KOPT-K1 (cell line): ENCODE data around the gene ZBTB7C.

Experiments used
- H3K27ac ChIP-seq: fragments of 200-600 bp; sonication (generic); 2 replicates; pipeline ENCODE4 v1.5.1; 2016; ENCODE audit warnings: antibody characterized with exemption, mild to moderate bottlenecking, low read depth, low read length; ENCODE audit not compliant: poor library complexity, severe bottlenecking
- H3K36me3 ChIP-seq: fragments of 200-600 bp; sonication (generic); 2 replicates; pipeline ENCODE4 v1.5.1; 2017; ENCODE audit warnings: antibody characterized with exemption, mild to moderate bottlenecking, low read length, moderate library complexity; ENCODE audit not compliant: insufficient read depth
- H3K9me3 ChIP-seq: fragments of 200-600 bp; sonication (generic); 2 replicates; pipeline ENCODE4 v1.5.1; 2017; ENCODE audit warnings: antibody characterized with exemption, low read length, mild to moderate bottlenecking; ENCODE audit not compliant: insufficient read depth, poor library complexity, severe bottlenecking

ZBTB7C gene

DNA sequence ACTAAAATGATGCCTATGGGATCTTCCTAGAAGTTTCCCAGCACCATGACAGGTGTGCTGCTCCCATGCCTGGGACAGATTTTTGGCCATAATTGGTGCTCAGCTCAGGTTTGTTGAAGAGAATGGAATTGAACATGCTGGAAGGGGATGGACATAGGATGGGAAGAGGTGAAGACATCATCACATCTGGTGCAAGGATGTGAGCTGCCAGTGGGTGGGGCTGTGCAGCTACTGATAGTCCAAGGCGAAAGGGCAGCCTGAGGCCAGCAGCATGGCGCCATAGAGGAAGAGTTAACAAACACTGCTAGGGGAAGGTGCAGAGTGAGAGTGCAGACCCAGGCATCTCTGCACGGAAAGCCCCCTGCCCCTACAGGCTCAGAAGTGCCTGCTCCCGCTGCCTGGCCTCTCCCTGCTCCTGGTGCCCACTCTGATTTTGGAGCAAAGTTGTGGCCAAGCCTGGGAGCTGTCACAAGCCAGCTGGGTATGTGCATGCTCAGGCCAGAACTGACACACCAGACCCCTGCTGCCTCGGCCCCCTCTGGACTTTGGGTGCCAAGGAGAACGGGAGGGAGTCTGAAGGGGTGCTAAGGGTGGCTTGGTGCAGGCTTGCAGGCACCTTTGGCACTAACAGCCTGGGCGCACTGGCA, 178.6 kb downstream of the ZBTB7C start:
- Histone ChIP-seq H3K36me3 (no peaks in the 10 kb centered on the region), H3K9me3 (no peaks in the 10 kb centered on the region), H3K27ac (no peak overlapping the region)

DNA sequence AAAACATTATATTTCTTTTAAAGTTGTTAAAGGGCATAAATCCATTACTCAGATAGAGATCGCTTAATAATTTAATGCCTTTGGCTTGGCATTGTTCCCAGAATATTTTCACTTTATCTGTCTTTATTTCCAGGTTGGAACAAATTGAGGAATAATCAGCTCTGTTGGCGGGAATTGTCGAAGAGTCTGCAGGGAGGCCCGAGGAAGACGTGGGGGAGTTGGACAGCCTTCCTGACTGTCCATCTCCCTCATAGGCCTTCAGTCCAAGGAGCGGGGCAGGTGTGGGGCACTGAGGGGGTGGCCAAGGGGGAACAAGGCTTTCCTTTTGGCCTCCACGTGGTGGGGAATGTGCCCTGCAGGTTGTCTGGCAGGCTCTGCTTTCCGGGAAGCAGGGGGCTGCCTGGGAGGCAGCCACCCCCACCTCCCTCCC, 179.6 kb downstream of the ZBTB7C start:
- Histone ChIP-seq H3K9me3 (no peaks in the 10 kb centered on the region), H3K27ac (no peak overlapping the region), H3K36me3 (no peaks in the 10 kb centered on the region)

DNA sequence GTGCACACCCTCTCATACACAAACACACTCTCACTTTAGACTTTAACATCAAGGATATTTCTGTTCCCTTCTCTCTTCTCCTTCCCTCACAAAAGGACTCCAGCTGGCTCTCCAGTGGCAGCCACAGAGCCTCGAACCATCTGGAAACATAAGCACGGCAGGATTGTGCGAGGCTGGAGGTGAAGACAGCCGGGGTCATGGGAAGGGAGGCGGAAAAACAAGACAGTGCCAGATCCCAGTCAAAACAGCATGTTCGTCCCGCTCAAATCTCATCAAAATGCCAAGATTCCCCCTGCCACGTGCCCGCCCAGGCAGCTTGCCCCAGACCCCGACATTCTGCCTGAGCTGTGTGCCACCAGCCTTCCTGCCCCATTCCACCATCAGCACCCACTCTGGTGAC, 180.3 kb downstream of the ZBTB7C start:
- Histone ChIP-seq H3K9me3 (no peaks in the 10 kb centered on the region), H3K36me3 (no peaks in the 10 kb centered on the region), H3K27ac (no peak overlapping the region)

DNA sequence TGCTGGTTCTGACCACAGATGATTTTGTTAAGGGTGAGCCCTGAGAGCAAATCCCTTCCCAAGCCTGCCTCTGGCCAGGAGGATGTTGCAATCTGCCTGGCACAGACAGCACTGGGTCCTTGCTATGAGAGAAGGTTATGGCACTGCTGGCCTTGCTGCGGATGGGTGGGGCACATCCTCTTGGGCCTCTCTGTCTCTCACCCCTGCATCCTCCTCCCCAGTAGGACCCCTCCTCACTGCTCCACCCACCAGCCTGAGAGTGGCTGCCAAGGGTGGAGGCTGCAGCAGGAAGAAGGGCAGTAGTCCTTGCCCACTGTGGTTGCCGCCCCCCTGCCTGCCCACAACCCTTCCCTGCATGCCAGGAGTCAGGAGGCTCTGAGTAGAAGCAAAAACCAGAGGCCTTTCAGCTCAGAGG, 180.9 kb downstream of the ZBTB7C start:
- Histone ChIP-seq H3K27ac (no peak overlapping the region), H3K36me3 (no peaks in the 10 kb centered on the region), H3K9me3 (no peaks in the 10 kb centered on the region)

DNA sequence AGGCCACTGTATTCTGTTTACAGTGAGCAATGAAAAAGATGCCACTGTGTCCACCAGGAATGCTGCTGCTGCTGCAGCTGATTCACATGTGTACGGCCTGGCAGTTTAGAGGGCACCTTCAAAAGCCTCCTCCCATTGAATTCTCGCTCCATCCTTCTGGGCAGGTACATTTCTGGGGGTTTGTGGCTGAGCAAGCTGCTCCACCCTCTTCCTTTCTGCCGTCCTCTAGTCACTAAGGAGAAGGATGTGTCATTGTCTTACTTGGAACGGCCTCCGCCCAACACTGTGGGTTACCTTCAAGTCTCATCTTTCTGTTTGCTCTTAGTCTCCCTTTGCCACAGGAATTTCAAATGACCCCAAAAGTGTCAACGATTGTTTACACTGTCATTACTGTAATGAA, 182.0 kb downstream of the ZBTB7C start:
- H3K9me3 ChIP-seq: no peaks in the 10 kb centered on the region
- no peaks in the 10 kb centered on the region for H3K36me3 ChIP-seq
- H3K27ac ChIP-seq: no peak overlapping the region

DNA sequence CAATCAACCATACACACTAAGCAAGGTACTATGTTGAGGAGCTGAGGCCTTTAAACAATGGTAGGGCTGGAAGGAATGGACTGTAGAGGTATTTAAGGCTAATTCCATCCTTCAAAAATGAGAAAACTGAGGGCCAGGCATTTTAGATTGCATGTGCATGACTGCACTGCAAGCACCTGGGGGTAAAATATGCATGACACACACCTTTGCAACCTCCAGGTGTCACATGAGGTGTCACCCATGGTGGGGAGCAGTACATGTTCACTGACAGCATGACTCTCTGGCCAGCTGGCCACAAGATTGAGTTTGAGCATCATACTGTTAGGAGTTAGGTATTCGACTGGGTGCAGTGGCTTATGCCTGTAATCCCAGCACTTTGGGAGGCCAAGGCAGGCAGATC, 182.8 kb downstream of the ZBTB7C start:
- no peaks in the 10 kb centered on the region for H3K9me3 ChIP-seq
- no peak overlapping the region for H3K27ac ChIP-seq
- no peaks in the 10 kb centered on the region for H3K36me3 ChIP-seq

DNA sequence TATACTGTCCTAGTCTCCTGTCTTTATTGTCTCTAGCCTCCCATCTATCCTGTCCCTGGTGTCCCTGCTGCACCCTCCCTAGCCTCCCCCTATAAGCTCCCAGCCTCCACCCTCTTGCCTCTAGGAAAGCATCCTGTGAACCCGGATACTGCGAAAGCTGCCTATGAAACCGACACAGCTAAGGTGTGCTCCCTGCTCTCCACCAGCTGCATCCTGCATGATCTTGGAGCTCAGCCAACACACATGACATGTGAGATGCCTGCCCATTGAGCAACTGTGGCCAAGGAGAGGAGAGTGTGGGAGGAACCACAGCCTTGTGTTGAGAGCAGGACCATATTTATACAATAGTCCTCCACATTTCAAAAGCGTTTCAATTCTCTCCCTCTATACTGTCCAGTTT, 187.1 kb downstream of the ZBTB7C start:
- Histone ChIP-seq H3K36me3 (no peaks in the 10 kb centered on the region), H3K9me3 (no peaks in the 10 kb centered on the region), H3K27ac (no peak overlapping the region)

DNA sequence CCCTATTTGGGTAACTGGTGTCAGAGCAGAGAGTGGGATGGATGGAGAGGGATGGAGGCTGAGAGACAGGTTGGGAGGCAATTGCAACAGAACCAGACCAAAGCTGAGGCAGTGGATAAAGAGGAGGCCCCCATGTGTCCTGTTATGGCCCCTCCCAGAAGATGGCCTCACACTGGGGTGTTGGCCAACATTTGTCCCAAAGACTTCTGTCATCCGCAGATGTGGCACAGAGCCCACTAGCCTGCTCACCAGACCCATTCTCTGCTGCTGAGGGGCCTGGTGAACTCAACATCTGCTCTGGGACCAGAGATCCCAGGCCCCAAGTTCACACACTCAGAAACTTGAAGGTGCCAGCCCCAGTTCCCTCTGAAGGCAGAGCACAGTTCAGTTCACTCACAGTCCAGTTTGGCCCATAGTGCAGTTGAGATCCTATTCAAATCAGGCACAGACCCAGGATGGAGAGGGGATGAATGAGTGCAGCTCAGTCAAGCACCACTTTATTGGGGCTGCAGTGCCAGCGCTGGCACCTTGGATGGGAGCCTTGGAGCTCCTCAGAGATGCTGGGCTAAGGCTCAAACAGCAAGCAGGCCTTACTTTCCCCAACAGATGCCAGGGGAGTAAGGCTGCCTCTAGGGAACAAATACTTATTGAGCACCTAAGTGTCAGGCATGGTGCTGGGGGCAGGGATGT, 189.2 kb downstream of the ZBTB7C start:
- H3K9me3 ChIP-seq: no peaks in the 10 kb centered on the region
- no peak overlapping the region for H3K27ac ChIP-seq
- no peaks in the 10 kb centered on the region for H3K36me3 ChIP-seq

DNA sequence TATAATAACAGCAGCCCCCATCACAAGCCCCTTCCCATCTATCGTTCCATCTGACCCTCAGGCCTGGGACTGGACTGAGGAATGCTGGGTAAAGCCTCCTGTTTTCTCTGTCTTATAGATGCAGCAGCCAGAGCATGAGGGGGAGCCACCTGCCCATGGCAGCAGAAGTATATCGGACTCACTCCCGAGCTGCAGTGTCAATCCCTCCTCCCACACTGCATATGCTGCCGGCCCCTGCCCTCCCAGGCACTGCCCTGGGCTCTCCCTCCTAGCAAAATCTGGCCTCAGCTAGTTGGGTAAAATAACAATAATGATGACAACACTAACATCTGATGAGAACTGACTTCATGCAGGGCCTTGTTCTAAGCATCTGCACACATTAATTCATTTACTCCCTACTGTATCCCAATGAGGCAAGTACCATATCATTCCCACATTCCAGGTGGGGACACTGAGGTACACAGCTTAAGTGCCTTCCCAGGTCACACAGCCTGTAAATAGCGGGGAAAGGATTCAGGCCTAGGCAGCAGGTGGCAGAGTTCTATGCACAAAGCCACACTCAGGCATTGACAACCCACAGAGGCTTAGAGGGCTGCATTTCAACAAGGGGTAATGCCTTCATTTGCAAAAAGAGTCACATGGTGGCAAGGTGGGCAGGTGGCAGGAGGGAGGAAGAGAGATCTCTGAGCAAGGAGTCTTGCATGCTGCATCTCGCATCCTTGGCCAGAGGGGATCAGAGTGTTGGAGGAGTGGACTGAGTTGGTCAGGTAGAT, 190.0 kb downstream of the ZBTB7C start:
- H3K27ac ChIP-seq: no peak overlapping the region
- no peaks in the 10 kb centered on the region for H3K36me3 ChIP-seq
- H3K9me3 ChIP-seq: no peaks in the 10 kb centered on the region

DNA sequence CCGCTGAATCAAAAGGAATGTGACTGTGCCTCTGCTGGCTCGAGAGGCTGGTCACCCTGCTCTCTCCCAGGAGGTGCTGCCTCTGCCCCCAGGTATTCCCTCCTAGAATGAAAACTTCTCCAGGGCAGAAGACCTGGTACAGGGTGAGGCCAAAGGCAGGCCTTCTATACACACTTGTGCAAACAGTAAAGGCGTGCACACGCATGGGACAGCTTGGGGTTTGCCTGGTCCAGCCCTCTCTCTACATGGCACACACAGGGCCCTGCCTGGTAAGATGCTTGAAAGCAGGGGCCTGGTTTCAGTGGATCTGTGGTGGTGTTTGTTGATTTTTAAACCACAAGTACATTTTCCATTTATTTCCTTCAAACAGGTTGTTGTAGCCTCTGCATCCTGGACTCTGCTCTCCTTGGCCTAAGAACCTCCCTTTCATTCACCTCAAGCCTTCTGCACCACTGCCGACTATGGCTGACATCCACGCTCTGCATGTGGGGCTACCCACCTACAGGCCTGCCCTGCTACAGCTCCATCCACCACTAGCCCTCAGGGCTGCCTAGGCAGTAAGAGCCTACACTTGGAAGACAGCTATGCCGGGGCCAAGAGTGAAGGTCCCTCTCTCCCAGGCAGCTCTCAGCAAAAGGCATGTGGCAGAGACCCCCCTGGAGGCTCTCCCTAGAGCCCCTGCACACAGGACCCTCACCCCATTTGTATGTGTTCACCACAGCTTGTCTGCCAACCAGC, 190.7 kb downstream of the ZBTB7C start:
- no peaks in the 10 kb centered on the region for H3K36me3 ChIP-seq
- no peaks in the 10 kb centered on the region for H3K9me3 ChIP-seq
- H3K27ac ChIP-seq: no peak overlapping the region

DNA sequence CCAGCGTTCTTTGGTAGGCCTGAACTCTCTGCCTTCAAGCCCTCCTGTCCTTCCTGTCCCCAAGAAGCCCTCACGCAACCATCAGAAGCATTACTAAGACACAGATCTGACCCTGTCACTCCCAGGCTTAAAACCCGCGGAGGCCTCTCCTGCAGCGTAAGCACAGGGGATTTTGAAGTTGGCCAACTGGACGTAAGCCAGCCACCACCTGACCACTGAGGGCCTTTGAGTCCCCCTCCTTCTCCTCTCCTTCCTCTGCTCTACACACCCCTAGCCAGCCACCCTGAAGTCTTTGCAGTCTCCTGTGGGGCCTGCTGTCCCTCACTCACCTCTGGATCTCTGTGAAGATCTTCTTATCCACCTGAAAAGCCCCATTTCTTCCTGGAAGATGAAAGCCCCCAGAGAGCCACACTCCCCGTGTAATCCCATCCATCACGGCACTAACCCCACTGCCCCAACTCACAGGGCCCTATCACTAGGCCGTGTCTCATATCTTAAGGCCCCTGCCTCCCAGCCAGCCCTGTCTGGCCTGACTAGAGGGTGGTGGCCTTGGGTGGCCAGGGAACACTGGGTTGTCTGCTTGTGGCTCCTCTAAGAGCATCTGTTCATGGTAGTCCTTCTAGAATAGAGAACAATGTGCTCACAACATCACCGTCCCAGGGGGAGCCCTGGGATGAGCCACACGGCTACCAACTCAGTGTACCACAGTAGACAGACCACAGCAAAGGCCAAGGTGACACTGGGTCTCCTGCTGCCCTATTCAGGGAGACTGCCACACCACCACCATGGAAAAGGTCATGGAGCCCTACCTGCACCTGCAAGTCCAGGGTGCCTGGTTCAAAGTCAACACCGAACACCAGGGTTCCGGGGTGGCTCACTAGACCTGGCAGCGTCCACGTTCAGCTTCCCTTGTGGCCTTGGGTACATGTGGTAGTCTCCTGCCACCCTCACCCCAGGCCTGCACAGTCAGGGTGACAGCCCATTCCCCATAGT, 191.6 kb downstream of the ZBTB7C start:
- H3K36me3 ChIP-seq: no peaks in the 10 kb centered on the region
- no peak overlapping the region for H3K27ac ChIP-seq
- no peaks in the 10 kb centered on the region for H3K9me3 ChIP-seq

DNA sequence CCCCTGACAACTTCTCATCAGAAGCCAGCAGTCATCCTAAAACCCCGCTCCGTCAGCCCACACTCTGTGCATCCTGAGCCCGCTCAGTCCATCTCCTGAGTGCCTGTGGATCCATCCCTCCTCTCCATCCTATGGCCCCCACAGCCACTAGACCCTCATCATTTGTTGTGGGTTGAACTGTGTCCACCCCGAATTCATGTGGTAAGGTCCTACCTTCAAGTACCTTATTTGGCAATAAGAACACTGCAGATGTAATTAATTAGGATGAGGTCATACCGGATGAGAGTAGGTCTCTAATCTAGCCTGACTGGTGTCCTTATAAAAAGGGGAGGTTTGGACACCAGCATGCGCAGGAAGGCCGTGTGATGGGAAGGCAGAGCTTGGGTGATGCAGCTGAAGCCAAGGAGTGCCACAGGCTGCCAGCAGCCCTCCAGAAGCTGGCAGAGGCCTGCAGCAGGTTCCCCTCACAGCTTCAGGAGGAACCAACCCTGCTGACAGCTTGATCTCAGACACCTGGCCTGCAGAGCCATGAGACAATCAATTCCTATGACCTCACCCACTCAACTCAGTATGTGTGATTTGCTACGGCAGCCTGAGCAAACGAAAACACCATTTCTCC, 192.4 kb downstream of the ZBTB7C start:
- Histone ChIP-seq H3K9me3 (peaks cover under 1% of the 10 kb centered on the region), H3K36me3 (no peaks in the 10 kb centered on the region), H3K27ac (no peak overlapping the region)

DNA sequence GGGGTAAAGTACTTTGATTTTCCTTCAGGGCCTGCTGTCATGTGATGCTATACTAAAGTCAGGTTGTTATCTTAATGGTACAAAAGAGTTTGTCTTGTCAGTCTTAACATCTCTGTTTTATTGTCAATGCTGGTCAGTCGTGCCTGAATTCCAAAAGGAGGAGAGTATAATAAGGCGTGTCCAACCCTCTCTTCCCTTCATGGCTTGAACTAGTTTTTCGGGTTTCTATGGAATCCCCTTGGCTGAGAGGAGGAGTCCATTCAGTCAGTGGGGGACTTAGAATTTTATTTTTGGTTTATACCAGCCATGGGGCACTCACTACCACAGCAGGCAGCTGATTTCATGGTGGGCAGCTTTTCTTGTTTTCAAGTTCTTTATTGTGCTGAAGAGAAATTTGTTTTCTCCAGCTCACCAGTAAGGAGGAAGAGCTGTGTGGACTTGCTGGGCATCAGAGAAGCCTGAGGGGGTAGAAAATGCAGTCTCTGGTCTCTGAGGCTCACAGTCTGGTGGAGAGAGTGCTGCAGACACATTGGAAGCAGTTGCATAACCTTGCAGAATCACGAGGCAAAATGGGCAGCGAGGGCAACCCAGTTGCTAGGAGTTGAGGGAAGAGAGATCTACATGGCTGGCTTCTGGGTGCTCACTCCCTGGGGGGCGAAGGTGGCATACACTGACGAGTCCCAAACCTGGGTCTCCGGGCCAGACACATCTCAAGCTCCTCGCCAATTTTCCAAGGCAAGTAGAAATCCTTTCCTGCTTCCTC, 193.1 kb downstream of the ZBTB7C start:
- Histone ChIP-seq H3K9me3 (peaks cover 6% of the 10 kb centered on the region), H3K36me3 (no peaks in the 10 kb centered on the region), H3K27ac (no peak overlapping the region)
